Neural cell (in vitro differentiated cells): Measurements from ENCODE around the gene USB1. TPM values are rescaled to one million over a fixed set of nuclear protein-coding genes. Genes with fewer than 3 reads are reported as not detected.

Source experiments
- H2AFZ ChIP-seq: fragments of 200-600, 300-800 bp; sonication (generic), shearing (Covaris generic); 2 replicates; pipeline ENCODE4 v1.6.0; 2014; ENCODE audit warnings: low read depth, mild to moderate bottlenecking, antibody characterized with exemption, low read length, moderate library complexity
- H3F3A ChIP-seq: fragments of 200-600 bp; shearing (Covaris generic); 2 replicates; pipeline ENCODE4 v1.6.1; 2016; ENCODE audit warnings: mild to moderate bottlenecking, moderate library complexity, mixed read lengths, antibody characterized with exemption, low read length; ENCODE audit not compliant: insufficient read depth, poor library complexity, severe bottlenecking
- H3K27ac ChIP-seq: fragments of 200-600, 300-800 bp; sonication (generic), shearing (Covaris generic); 2 replicates; pipeline ENCODE4 v1.5.1; 2014; ENCODE audit warnings: mild to moderate bottlenecking, low read length, moderate library complexity
- H3K27me3 ChIP-seq: fragments of 300-800, 200-600 bp; sonication (generic), shearing (Covaris generic); 2 replicates; pipeline ENCODE4 v1.6.0; 2014; ENCODE audit warnings: mild to moderate bottlenecking, low read depth, low read length, moderate library complexity; ENCODE audit not compliant: insufficient read depth
- H3K36me3 ChIP-seq: fragments of 300-800, 200-600 bp; sonication (generic), shearing (Covaris generic); 2 replicates; pipeline ENCODE4 v1.5.1; 2014; ENCODE audit warnings: mild to moderate bottlenecking, antibody characterized with exemption, low read length, moderate library complexity; ENCODE audit not compliant: insufficient read depth
- H3K4me2 ChIP-seq: fragments of 300-800, 200-600 bp; sonication (generic), shearing (Covaris generic); 2 replicates; pipeline ENCODE4 v1.6.0; 2014; ENCODE audit warnings: mild to moderate bottlenecking, low read length
- H3K4me3 ChIP-seq: fragments of 300-800, 200-600 bp; sonication (generic), shearing (Covaris generic); 2 replicates; pipeline ENCODE4 v1.5.1; 2014; ENCODE audit warnings: mild to moderate bottlenecking, low read length, moderate library complexity
- H3K79me2 ChIP-seq: fragments of 200-600 bp; shearing (Covaris generic); replicated peaks from 2 replicates; pipeline ENCODE4 v1.6.0; 2014; ENCODE audit warnings: mild to moderate bottlenecking, low read length, moderate library complexity; ENCODE audit not compliant: insufficient read depth
- H3K9ac ChIP-seq: fragments of 300-800, 200-600 bp; sonication (generic), shearing (Covaris generic); 2 replicates; pipeline ENCODE4 v1.6.1; 2016; ENCODE audit warnings: mild to moderate bottlenecking, low read length, mixed read lengths
- H3K9me2 ChIP-seq: fragments of 200-600 bp; shearing (Covaris generic); 2 replicates; pipeline ENCODE4 v1.6.1; 2016; ENCODE audit warnings: mild to moderate bottlenecking, low read length, mixed read lengths; ENCODE audit not compliant: insufficient read depth
- H3K9me3 ChIP-seq: fragments of 200-600, 300-800 bp; sonication (generic), shearing (Covaris generic); 2 replicates; pipeline ENCODE4 v1.6.1; 2016; ENCODE audit warnings: mild to moderate bottlenecking, mixed run types, low read length, moderate library complexity, mixed read lengths
- H4K20me1 ChIP-seq: fragments of 200-600 bp; shearing (Covaris generic); 2 replicates; pipeline ENCODE4 v1.6.1; 2016; ENCODE audit warnings: mild to moderate bottlenecking, mixed run types; ENCODE audit not compliant: insufficient read depth
- CTCF ChIP-seq: fragments of 450-650 bp; IDR thresholded peaks from 2 replicates; pipeline ENCODE4 v1.5.1; 2014; ENCODE audit warnings: antibody characterized with exemption, mild to moderate bottlenecking, moderate library complexity; ENCODE audit not compliant: poor library complexity, severe bottlenecking
- EP300 ChIP-seq: fragments of 450-650 bp; conservative IDR thresholded peaks from 2 replicates; pipeline ENCODE4 v1.6.1; 2014; ENCODE audit warnings: antibody characterized with exemption, mild to moderate bottlenecking, moderate library complexity; ENCODE audit not compliant: poor library complexity, severe bottlenecking
- EZH2 ChIP-seq: fragments of 200-600, 300-800 bp; shearing (Covaris generic), sonication (generic); IDR thresholded peaks from 2 replicates; pipeline ENCODE4 v1.6.1; 2014; ENCODE audit warnings: antibody characterized with exemption, low read length, borderline replicate concordance, mild to moderate bottlenecking; ENCODE audit not compliant: insufficient read depth, poor library complexity, severe bottlenecking
- MXI1 ChIP-seq: fragments of 450-650 bp; conservative IDR thresholded peaks from 2 replicates; pipeline ENCODE4 v1.6.1; 2014; ENCODE audit warnings: antibody characterized with exemption, mild to moderate bottlenecking; ENCODE audit not compliant: poor library complexity, severe bottlenecking
- POLR2AphosphoS5 ChIP-seq: IDR thresholded peaks from 2 replicates; pipeline ENCODE4 v1.6.1; 2012
- RAD21 ChIP-seq: fragments of 450-650 bp; conservative IDR thresholded peaks from 2 replicates; pipeline ENCODE4 v1.6.1; 2014; ENCODE audit warnings: antibody characterized with exemption, mild to moderate bottlenecking, moderate library complexity
- REST ChIP-seq: IDR thresholded peaks from 2 replicates; pipeline ENCODE4 v1.6.1; 2012; ENCODE audit warnings: borderline replicate concordance
- SMC3 ChIP-seq: fragments of 450-650 bp; conservative IDR thresholded peaks from 2 replicates; pipeline ENCODE4 v1.6.1; 2014; ENCODE audit warnings: antibody characterized with exemption, mild to moderate bottlenecking, moderate library complexity; ENCODE audit not compliant: poor library complexity
- TAF1 ChIP-seq: IDR thresholded peaks from 2 replicates; pipeline ENCODE4 v1.6.1; 2012; ENCODE audit warnings: low read depth
- polyA plus RNA-seq: library from polyadenylated mRNA; depleted of rRNA; stranded (reverse); fragments of >200 nt; gene quantifications from 2 replicates; pipeline ENCODE4 v1.2.3, GENCODE V29; 2014

Gene USB1
- polyA plus RNA-seq, 1 donor from 2014 or later = 25.7 TPM

- Histone ChIP-seq H3K9me2 (no peaks in the 10 kb centered on the region), H2AFZ (no peak overlapping the region), H3F3A (no peaks in the 10 kb centered on the region), H3K9me3 (no peaks in the 10 kb centered on the region), H3K4me3 (no peak overlapping the region), H3K27me3 (no peaks in the 10 kb centered on the region), H3K79me2 (no peaks in the 10 kb centered on the region), H4K20me1 (no peaks in the 10 kb centered on the region), H3K9ac (no peak overlapping the region), H3K4me2 (no peak overlapping the region), H3K27ac (no peak overlapping the region), H3K36me3 (no peaks in the 10 kb centered on the region)
- TF ChIP-seq REST = no peak
- no peak for TF ChIP-seq EZH2
- TF ChIP-seq MXI1 = no peak
- TF ChIP-seq POLR2AphosphoS5 = no peak
- TF ChIP-seq TAF1 = no peak
- TF ChIP-seq CTCF = no peak
- no peak for TF ChIP-seq SMC3
- TF ChIP-seq RAD21 = no peak
- TF ChIP-seq EP300 = no peak
Measured at GRCh38 chr16:57953857-57954256, 47.4 kb upstream of the USB1 start.

- TF ChIP-seq REST = no peak
- no peak for TF ChIP-seq TAF1
- no peak for TF ChIP-seq EZH2
- H3F3A ChIP-seq = no peaks in the 10 kb centered on the region
- no peaks in the 10 kb centered on the region for H3K9me3 ChIP-seq
- H3K36me3 ChIP-seq = no peaks in the 10 kb centered on the region
- H3K9me2 ChIP-seq = no peaks in the 10 kb centered on the region
- no peaks in the 10 kb centered on the region for H4K20me1 ChIP-seq
- H3K9ac ChIP-seq = no peak overlapping the region
- H3K27ac ChIP-seq = no peak overlapping the region
- no peak overlapping the region for H2AFZ ChIP-seq
- no peaks in the 10 kb centered on the region for H3K79me2 ChIP-seq
- H3K27me3 ChIP-seq = no peaks in the 10 kb centered on the region
- H3K4me2 ChIP-seq = no peak overlapping the region
- no peak overlapping the region for H3K4me3 ChIP-seq
Measured at GRCh38 chr16:57955572-57956188, 45.5 kb upstream of the USB1 start.
